K562 (cell line): ENCODE data around the gene EPB42. TPM values are rescaled to one million over a fixed set of nuclear protein-coding genes. Genes with fewer than 3 reads are reported as not detected.
"Not testable (repeated sequence)": the region's sequence is repeated elsewhere in the genome, so short reads cannot be mapped to it uniquely, and the experiment has no call there.

Experiments
- ATAC-seq: fragments of 200-7000 bp; cut with Tn5 transposase; 3 replicates; pipeline ENCODE4 v1.9.1; 2020; ENCODE audit warnings: moderate library complexity
- BruUV-seq: library from RNA; stranded (reverse); fragments of 400-500 nt; replicated peaks from 2 replicates; lab custom pipeline; 2021; lab: Mats Ljungman, UMichigan
- CTCF ChIA-PET: fragments of 300-600 bp; formaldehyde crosslinking; extraction: SDS; loops from one replicate; lab custom pipeline; 2021; ENCODE audit warnings: low intra/inter-chr PET ratio; lab: Yijun Ruan, JAX
- POLR2A ChIA-PET: fragments of 300-600, 350-650 bp; sonication (Branson Sonifier 250); formaldehyde crosslinking; extraction: SDS; loops from one replicate; lab custom pipeline; 2021; ENCODE audit warnings: antibody characterized with exemption, inconsistent platforms; lab: Yijun Ruan, JAX
- DNase-seq, 4 experiments: peaks; one replicate each; pipeline versions ENCODE4 v3.0.0 to v3.0.0-alpha.2; 2011 to 2018; ENCODE audit warnings: low spot score in 3 of 4, mixed read lengths in 3 of 4; ENCODE audit errors: extremely low read depth in 1 of 4
- FAIRE-seq: peaks from 2 replicates; lab custom pipeline; 2011; peaks lifted over from hg19 to GRCh38; lab: Jason Lieb, UNC
- H2AFZ ChIP-seq: 2 replicates; pipeline ENCODE4 v1.6.0; 2011; ENCODE audit warnings: low read depth, low read length, control low read depth, inconsistent platforms
- H3K27ac ChIP-seq: fragments of 200-600 bp; 3 replicates; pipeline ENCODE4 v1.8.0; 2011; ENCODE audit warnings: low read depth, mild to moderate bottlenecking, control low read depth, inconsistent platforms, low read length, moderate library complexity, mixed read lengths; ENCODE audit errors: extremely low read depth
- H3K27me3 ChIP-seq, 2 experiments: fragments of 300-600 bp in 1 of 2; 2 replicates in 1 of 2; 3 replicates in 1 of 2; pipeline versions ENCODE4 v1.6.0 to v1.8.0; 2011; ENCODE audit warnings: inconsistent platforms in 2 of 2, low read length in 2 of 2, mild to moderate bottlenecking in 1 of 2, mixed read lengths in 1 of 2, moderate library complexity in 1 of 2; ENCODE audit not compliant: control insufficient read depth in 2 of 2, insufficient read depth in 2 of 2
- H3K36me3 ChIP-seq: fragments of 300-600 bp; 3 replicates; pipeline ENCODE4 v1.8.0; 2011; ENCODE audit warnings: mild to moderate bottlenecking, low read length, inconsistent platforms; ENCODE audit not compliant: control insufficient read depth, insufficient read depth
- H3K4me1 ChIP-seq, 2 experiments: fragments of 200-600 bp in 1 of 2; replicated peaks in 1 of 2; 2 replicates in 1 of 2; 3 replicates in 1 of 2; pipeline versions ENCODE4 v1.5.1 to v1.8.0; 2011; ENCODE audit warnings: inconsistent platforms in 2 of 2, low read length in 2 of 2, mild to moderate bottlenecking in 1 of 2, mixed read lengths in 1 of 2, moderate library complexity in 1 of 2; ENCODE audit not compliant: control insufficient read depth in 2 of 2, insufficient read depth in 2 of 2
- H3K4me2 ChIP-seq: 2 replicates; pipeline ENCODE4 v1.6.1; 2011; ENCODE audit warnings: low read length, control low read depth, inconsistent platforms, mixed read lengths; ENCODE audit not compliant: insufficient read depth
- H3K4me3 ChIP-seq: fragments of 200-600 bp; sonication (generic), shearing (Covaris generic); 2 replicates; pipeline ENCODE4 v1.5.1; 2016; ENCODE audit warnings: control low read depth, inconsistent platforms
- H3K79me2 ChIP-seq: fragments of 200-600 bp; 3 replicates; pipeline ENCODE4 v1.8.0; 2011; ENCODE audit warnings: low read length, inconsistent platforms; ENCODE audit not compliant: control insufficient read depth, insufficient read depth
- H3K9ac ChIP-seq, 2 experiments: 2 replicates each; pipeline versions ENCODE4 v1.6.0 to v1.6.1; 2011; ENCODE audit warnings: low read depth in 2 of 2, low read length in 2 of 2, control low read depth in 1 of 2, inconsistent platforms in 1 of 2, mild to moderate bottlenecking in 1 of 2, mixed read lengths in 1 of 2; ENCODE audit not compliant: insufficient read depth in 1 of 2
- H3K9me1 ChIP-seq: one replicate; pipeline ENCODE4 v1.6.0; 2011; ENCODE audit warnings: inconsistent platforms, mild to moderate bottlenecking, low read length, moderate library complexity; ENCODE audit not compliant: control insufficient read depth, insufficient read depth
- H3K9me3 ChIP-seq: replicated peaks from 2 replicates; pipeline ENCODE4 v1.5.1; 2011; ENCODE audit warnings: low read depth, low read length, inconsistent platforms; ENCODE audit not compliant: control insufficient read depth, insufficient read depth
- H4K20me1 ChIP-seq: replicated peaks from 2 replicates; pipeline ENCODE4 v1.6.1; 2011; ENCODE audit warnings: low read length, inconsistent platforms, mixed read lengths; ENCODE audit not compliant: control insufficient read depth, insufficient read depth
- CTBP1 ChIP-seq: fragments of 450-650 bp; IDR thresholded peaks from 2 replicates; pipeline ENCODE4 v1.6.1; 2016; ENCODE audit warnings: borderline replicate concordance
- E2F6 ChIP-seq, 2 experiments: IDR thresholded peaks; 2 replicates each; pipeline ENCODE4 v1.6.1; 2011; ENCODE audit warnings: borderline replicate concordance in 1 of 2, control low read depth in 1 of 2, low read depth in 1 of 2, low read length in 1 of 2, mild to moderate bottlenecking in 1 of 2, mixed read lengths in 1 of 2, moderate library complexity in 1 of 2; ENCODE audit not compliant: insufficient read depth in 1 of 2, insufficient read length in 1 of 2, poor library complexity in 1 of 2, severe bottlenecking in 1 of 2; ENCODE audit errors: extremely low read depth in 1 of 2
- E2F8 ChIP-seq: fragments of 450-650 bp; IDR thresholded peaks from 2 replicates; pipeline ENCODE4 v1.7.1; 2018; ENCODE audit warnings: mild to moderate bottlenecking, low read depth; ENCODE audit not compliant: partially characterized antibody
- ELF4 ChIP-seq: fragments of 450-650 bp; formaldehyde crosslinking; IDR thresholded peaks from 2 replicates; pipeline ENCODE4 v1.4.0; 2022; ENCODE audit warnings: missing genetic modification characterization
- HNRNPK ChIP-seq: fragments of 200-400 bp; formaldehyde crosslinking; IDR thresholded peaks from one replicate; pipeline ENCODE4 v1.6.1; 2018; ENCODE audit warnings: mild to moderate bottlenecking, low read depth, low read length; ENCODE audit not compliant: poor library complexity, severe bottlenecking
- ZNF124 ChIP-seq: sonication (generic); formaldehyde crosslinking; IDR thresholded peaks from 2 replicates; pipeline ENCODE4 v1.8.1; 2022; ENCODE audit warnings: missing genetic modification reagents
- ZNF174 ChIP-seq: fragments of 250-450 bp; sonication (Bioruptor Pico); IDR thresholded peaks from 2 replicates; pipeline ENCODE4 v1.4.0; 2020; ENCODE audit warnings: mild to moderate bottlenecking
- ZNF280A ChIP-seq: fragments of 450-650 bp; IDR thresholded peaks from 2 replicates; pipeline ENCODE4 v1.6.1; 2018; ENCODE audit warnings: mild to moderate bottlenecking, low read depth; ENCODE audit not compliant: partially characterized antibody
- ZNF699 ChIP-seq: fragments of 250-450 bp; sonication (Bioruptor Pico); IDR thresholded peaks from 2 replicates; pipeline ENCODE4 v1.8.0; 2021; ENCODE audit warnings: mild to moderate bottlenecking, moderate library complexity; ENCODE audit not compliant: insufficient replicate concordance
- WGBS: fragments of 100-300 bp; shearing (Covaris generic); methylation state at CpG from one replicate; pipeline ENCODE4 v1.1.6; 2016; ENCODE audit warnings: low coverage, mixed read lengths; ENCODE audit not compliant: insufficient coverage; ENCODE audit errors: missing lambda C conversion rate; 5-methylcytosine and 5-hydroxymethylcytosine counted together
- in situ Hi-C: fragments of 300-500 bp; cut with MboI; formaldehyde crosslinking; loops from 4 replicates; pipeline ENCODE4 v1.15.0; 2018; ENCODE audit warnings: inconsistent platforms, mixed read lengths
- intact Hi-C: fragments of 100-400 bp; cut with micrococcal nuclease; formaldehyde crosslinking; loops from 2 replicates; pipeline ENCODE4 v1.14.2; 2022
- polyA plus RNA-seq, 8 experiments: library from polyadenylated mRNA; depleted of rRNA in 4 of 8; stranded (reverse) in 5 of 8; unstranded in 3 of 8; fragments of >200 nt; fragmentation: Nextera tagmentation in 2 of 8; fragmentation: Illumina TruSeq in 1 of 8; extraction: Ambion mirVana in 2 of 8; extraction: Trizol in 1 of 8; gene quantifications; 2 replicates each; pipeline versions ENCODE4 v1.2.1 to v1.2.3, GENCODE V29; 2011 to 2014; ENCODE audit warnings: inconsistent platforms in 1 of 8, missing spikeins in 1 of 8
- total RNA-seq, 7 experiments: library from RNA; depleted of rRNA in 6 of 7; stranded (reverse); fragments of >200 nt in 6 of 7; fragmentation: Illumina TruSeq in 2 of 7; extraction: Trizol in 2 of 7; gene quantifications; 2 replicates each; pipeline versions ENCODE4 v1.2.1 to v1.2.3, GENCODE V29; 2011 to 2021; ENCODE audit warnings: low replicate concordance in 1 of 7

The EPB42 gene
- total and polyA plus RNA-seq, 9 of the 15 experiments (the other 6 are each of a cell fraction or from before 2014, with no cell fraction given) = 0.38 to 2.3 (median 1.4) TPM

GRCh38 chr15:43226436-43227305 is 5.9 kb upstream of the EPB42 start (continued):
- TF ChIP-seq E2F8 (no peak), ZNF699 (no peak), CTBP1 (no peak), HNRNPK (no peak), ZNF124 (no peak), ZNF174 (CRISPR knock-in tag) (no peak), ZNF280A (no peak), ELF4 (CRISPR knock-in tag) (no peak), E2F6 (IDR thresholded peaks at IDR 0.05; ENCODE audit: borderline replicate concordance in 1 of 2, extremely low read depth in 1 of 2, insufficient read depth in 1 of 2, insufficient read length in 1 of 2, low read depth in 1 of 2, low read length in 1 of 2, poor library complexity in 1 of 2, severe bottlenecking in 1 of 2) (no peak)

- BruUV-seq, in situ Hi-C loops, H2AFZ ChIP-seq, H3K9ac ChIP-seq, H3K79me2 ChIP-seq, H3K4me2 ChIP-seq, H3K9me3 ChIP-seq, H3K9me1 ChIP-seq, H3K36me3 ChIP-seq, H3K27ac ChIP-seq, H4K20me1 ChIP-seq, FAIRE-seq, H3K4me3 ChIP-seq, H3K27me3 ChIP-seq, DNase-seq, ATAC-seq: not testable (repeated sequence)
- ChIA-PET POLR2A (interaction anchor here (0.6 to 1.9 kb wide), 10 partner anchors 9 to 504 kb away, joined by 3 to 10 read pairs (median 4); no protein-coding TSS in a partner anchor), CTCF (interaction anchor here (0.5 to 2.1 kb wide), 5 partner anchors 43 to 521 kb away, joined by 3 to 15 read pairs (median 4); no protein-coding TSS in a partner anchor)
- 88% methylated on average over 12 of the region's 12 CpGs for WGBS
- peaks cover 10 to 28% of the 10 kb centered on the region in 2 experiments; a peak in 4 of 5 replicates for H3K4me1 ChIP-seq
- intact Hi-C loops = loop anchor here (1.0 to 2.0 kb wide), 3 partner anchors 17 to 59 kb away; no protein-coding TSS in a partner anchor
Measured at GRCh38 chr15:43225950-43226255, 5.1 kb upstream of the EPB42 start.
